GM06990 (cell line): Measurements from ENCODE around the gene CTRB2.
"Not testable (repeated sequence)": the region's sequence is repeated elsewhere in the genome, so short reads cannot be mapped to it uniquely, and the experiment has no call there.

ENCODE experiments used
- DNase-seq: peaks from one replicate; pipeline ENCODE4 v3.0.0-alpha.2; 2011; ENCODE audit not compliant: insufficient read length; ENCODE audit errors: extremely low read depth
- H3K27me3 ChIP-seq: replicated peaks from 2 replicates; pipeline ENCODE4 v1.6.0; 2011; ENCODE audit warnings: low read length; ENCODE audit not compliant: control insufficient read depth, insufficient read depth
- H3K36me3 ChIP-seq: 2 replicates; pipeline ENCODE4 v1.5.1; 2011; ENCODE audit warnings: low read length; ENCODE audit not compliant: control insufficient read depth, insufficient read depth
- H3K4me3 ChIP-seq: replicated peaks from 2 replicates; pipeline ENCODE4 v1.5.1; 2011; ENCODE audit warnings: low read depth, mild to moderate bottlenecking, control low read depth, low read length
- TF ChIP-seq, protein P1 (sequence below): IDR thresholded peaks from 2 replicates; pipeline ENCODE4 v1.5.1; 2011; ENCODE audit warnings: low read length, control low read depth, mild to moderate bottlenecking, inconsistent platforms; ENCODE audit not compliant: insufficient read depth, poor library complexity, severe bottlenecking

The CTRB2 gene

GRCh38 chr16:75209944-75210343, 3.0 kb upstream of the CTRB2 start:
- no peaks in the 10 kb centered on the region for H3K27me3 ChIP-seq
- TF ChIP-seq, protein P1, sequence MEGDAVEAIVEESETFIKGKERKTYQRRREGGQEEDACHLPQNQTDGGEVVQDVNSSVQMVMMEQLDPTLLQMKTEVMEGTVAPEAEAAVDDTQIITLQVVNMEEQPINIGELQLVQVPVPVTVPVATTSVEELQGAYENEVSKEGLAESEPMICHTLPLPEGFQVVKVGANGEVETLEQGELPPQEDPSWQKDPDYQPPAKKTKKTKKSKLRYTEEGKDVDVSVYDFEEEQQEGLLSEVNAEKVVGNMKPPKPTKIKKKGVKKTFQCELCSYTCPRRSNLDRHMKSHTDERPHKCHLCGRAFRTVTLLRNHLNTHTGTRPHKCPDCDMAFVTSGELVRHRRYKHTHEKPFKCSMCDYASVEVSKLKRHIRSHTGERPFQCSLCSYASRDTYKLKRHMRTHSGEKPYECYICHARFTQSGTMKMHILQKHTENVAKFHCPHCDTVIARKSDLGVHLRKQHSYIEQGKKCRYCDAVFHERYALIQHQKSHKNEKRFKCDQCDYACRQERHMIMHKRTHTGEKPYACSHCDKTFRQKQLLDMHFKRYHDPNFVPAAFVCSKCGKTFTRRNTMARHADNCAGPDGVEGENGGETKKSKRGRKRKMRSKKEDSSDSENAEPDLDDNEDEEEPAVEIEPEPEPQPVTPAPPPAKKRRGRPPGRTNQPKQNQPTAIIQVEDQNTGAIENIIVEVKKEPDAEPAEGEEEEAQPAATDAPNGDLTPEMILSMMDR: no peak
- H3K36me3 ChIP-seq: no peaks in the 10 kb centered on the region
- no peak overlapping the region for H3K4me3 ChIP-seq
- no peak for DNase-seq

DNA sequence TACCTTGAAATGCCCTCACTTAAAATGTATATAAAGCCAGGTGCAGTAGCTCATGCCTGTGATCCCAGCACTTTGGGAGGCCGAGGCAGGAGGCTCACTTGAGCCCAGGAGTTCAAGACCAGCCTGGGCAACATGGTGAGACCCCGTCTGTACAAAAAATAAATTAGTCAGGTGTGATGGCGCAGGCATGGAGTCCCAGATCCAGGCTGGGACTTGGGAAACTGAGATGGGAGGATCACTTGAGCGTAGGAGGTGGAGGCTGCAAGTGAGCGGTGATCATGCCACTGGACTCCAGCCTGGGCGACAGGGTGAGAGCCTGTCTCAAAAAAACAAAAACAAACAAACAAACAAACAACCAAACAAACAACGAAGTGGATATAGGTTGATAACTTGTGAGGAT, 2.6 kb upstream of the CTRB2 start:
- not testable (repeated sequence) for DNase-seq, H3K4me3 ChIP-seq, H3K36me3 ChIP-seq, H3K27me3 ChIP-seq

DNA sequence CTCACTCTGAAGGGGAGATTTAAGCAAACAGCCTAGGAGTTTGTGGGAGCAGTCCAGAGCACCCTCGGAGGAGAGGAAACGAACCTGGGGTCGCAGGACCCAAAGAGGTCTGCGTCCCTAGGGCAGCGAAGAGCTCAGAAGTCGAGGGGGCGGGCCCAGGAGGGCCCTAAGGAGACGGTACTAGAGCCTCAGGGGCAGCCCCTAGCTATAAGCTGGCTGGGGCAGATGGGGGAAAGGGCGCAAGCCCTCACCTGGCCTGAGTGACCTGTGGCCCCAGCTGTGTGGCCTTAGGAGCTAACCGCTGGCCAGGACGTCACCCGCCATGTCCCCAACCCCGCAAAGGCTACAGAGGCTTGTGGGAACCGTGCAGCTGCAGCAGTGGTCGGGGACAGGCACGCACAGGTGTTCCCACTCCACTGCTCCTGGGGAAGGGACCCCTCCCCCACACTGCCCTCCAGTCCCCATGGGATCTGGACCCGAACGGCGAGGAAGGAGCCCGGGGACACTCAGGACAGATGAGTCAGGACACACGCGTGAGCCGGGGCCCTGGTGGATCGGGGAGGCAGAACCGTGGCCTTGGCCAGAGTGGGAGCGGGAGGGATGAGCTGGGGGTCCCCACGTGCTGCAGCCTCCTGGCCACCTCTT, 2.0 kb upstream of the CTRB2 start:
- TF ChIP-seq, protein P1: no peak
- no peak overlapping the region for H3K4me3 ChIP-seq

GRCh38 chr16:75208242-75208825, 1.4 kb upstream of the CTRB2 start:
- no peaks in the 10 kb centered on the region for H3K27me3 ChIP-seq
- TF ChIP-seq, protein P1: no peak
- H3K36me3 ChIP-seq: no peaks in the 10 kb centered on the region
- no peak overlapping the region for H3K4me3 ChIP-seq
- no peak for DNase-seq

More for the DNA sequence above, 2.0 kb upstream of the CTRB2 start:
- Histone ChIP-seq H3K27me3 (no peaks in the 10 kb centered on the region), H3K36me3 (no peaks in the 10 kb centered on the region)
- DNase-seq: no peak

- no peak overlapping the region for H3K4me3 ChIP-seq
- no peak for DNase-seq
- no peaks in the 10 kb centered on the region for H3K27me3 ChIP-seq
- TF ChIP-seq, protein P1: no peak
- no peaks in the 10 kb centered on the region for H3K36me3 ChIP-seq
Measured at GRCh38 chr16:75207831-75208230, 870 bp upstream of the CTRB2 start.

DNA sequence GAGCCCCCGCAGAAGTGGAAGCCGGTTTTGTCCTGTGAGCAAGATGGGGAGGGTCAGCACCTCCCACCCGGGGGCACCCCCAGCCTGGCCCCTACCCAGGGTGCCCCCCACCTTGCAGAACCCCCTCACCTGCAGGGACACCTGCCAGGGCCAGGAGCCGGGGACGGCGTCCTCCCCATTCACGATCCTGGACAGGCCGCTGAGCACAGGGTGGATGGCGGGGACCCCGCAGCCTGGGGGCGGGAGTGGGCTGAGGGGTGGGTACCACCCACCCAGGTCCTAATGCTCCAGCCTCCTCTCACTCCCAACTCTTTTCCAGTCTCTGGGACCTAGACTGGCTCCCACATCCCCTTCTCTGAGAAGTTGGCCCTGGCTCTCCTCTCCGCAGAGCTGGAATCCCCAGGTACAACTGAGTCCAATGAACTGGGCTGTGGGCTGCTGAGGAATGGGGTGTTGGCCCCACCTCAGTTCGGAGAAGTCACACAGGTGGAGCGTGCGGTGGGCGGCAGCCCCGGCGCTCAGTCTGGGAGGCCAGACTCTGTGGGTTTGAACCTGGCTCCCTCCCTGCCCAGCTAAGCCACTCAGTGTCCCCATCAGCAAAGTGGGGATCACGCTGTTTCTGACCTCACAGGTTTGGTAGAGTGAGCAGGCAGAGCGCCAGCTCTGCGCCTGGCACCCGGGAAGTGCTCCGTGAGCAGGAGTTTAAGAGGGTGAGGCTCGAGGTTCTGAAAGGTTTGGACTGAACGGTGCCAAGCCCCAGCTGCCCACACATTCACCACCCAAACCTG, 806 bp downstream of the CTRB2 start:
- not testable (repeated sequence) for H3K36me3 ChIP-seq, DNase-seq, H3K4me3 ChIP-seq, H3K27me3 ChIP-seq

GRCh38 chr16:75205438-75205837, 1.5 kb downstream of the CTRB2 start:
- not testable (repeated sequence) for H3K27me3 ChIP-seq, DNase-seq, H3K4me3 ChIP-seq, H3K36me3 ChIP-seq

- not testable (repeated sequence) for H3K36me3 ChIP-seq, H3K4me3 ChIP-seq, DNase-seq, H3K27me3 ChIP-seq
Measured at GRCh38 chr16:75204905-75205304, 2.1 kb downstream of the CTRB2 start.
